ENCODE results near the gene AKAP13.

The AKAP13 gene

DNA sequence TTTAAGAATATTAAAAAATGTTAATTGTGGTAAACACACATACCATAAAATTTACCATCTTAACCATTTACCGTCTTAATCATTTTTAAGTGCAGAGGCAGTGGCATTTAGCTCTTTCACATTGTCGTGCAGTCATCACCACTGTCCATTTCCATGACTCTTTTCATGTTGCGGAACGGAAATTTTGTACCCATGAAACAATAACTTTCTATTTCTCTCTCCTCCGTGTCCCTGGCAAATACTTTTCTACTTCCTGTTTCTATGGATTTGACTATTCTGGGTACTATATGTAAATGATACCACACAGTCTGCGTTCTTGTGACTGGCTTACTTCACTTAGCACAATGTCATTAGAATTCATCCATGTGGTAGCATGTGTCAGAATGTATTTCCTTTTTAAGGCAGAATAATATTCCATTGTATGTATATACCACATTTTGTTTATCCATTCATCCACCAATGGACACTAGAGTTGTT lies 27.9 kb downstream of the AKAP13 start:
- Histone ChIP-seq H3K36me3 (no peaks in the 10 kb centered on the region), H3K4me1 (ENCODE audit: control insufficient read depth in 1 of 2, insufficient read depth in 1 of 2, low read depth in 1 of 2, low read length in 1 of 2) (peaks cover 0 to 3% of the 10 kb centered on the region in 2 experiments), H3K27me3 (no peaks in the 10 kb centered on the region), H3K9me3 (no peaks in the 10 kb centered on the region), H3K4me3 (ENCODE audit: low read depth in 1 of 2, low read length in 1 of 2) (no peak overlapping the region), H3K27ac (no peak overlapping the region)
- TF ChIP-seq, protein P1, sequence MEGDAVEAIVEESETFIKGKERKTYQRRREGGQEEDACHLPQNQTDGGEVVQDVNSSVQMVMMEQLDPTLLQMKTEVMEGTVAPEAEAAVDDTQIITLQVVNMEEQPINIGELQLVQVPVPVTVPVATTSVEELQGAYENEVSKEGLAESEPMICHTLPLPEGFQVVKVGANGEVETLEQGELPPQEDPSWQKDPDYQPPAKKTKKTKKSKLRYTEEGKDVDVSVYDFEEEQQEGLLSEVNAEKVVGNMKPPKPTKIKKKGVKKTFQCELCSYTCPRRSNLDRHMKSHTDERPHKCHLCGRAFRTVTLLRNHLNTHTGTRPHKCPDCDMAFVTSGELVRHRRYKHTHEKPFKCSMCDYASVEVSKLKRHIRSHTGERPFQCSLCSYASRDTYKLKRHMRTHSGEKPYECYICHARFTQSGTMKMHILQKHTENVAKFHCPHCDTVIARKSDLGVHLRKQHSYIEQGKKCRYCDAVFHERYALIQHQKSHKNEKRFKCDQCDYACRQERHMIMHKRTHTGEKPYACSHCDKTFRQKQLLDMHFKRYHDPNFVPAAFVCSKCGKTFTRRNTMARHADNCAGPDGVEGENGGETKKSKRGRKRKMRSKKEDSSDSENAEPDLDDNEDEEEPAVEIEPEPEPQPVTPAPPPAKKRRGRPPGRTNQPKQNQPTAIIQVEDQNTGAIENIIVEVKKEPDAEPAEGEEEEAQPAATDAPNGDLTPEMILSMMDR (IDR thresholded peaks at IDR 0.05): no peak

DNA sequence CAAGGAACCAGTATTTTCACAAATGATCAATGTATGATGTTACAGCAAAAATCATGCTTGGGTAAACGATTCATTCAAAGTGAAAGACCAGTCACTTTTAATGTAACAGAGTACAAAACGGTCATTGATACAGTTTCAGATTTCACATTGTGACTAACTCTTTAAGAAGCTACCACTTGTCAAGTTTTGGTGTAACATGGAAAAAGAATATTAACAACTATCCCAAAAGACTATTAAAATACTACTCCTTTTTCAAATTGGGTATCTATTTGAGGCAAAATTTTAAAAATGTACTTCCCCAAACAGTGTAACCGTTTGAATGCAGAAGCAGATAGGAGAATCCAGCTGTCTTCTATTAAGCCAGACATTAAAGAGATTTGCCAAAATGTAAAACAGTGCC lies 31.7 kb downstream of the AKAP13 start:
- no peaks in the 10 kb centered on the region for H3K9me3 ChIP-seq
- peaks cover 0 to 8% of the 10 kb centered on the region in 2 experiments for H3K4me1 ChIP-seq (ENCODE audit: control insufficient read depth in 1 of 2, insufficient read depth in 1 of 2, low read depth in 1 of 2, low read length in 1 of 2)
- no peaks in the 10 kb centered on the region for H3K27me3 ChIP-seq
- no peak overlapping the region for H3K27ac ChIP-seq
- H3K4me3 ChIP-seq (ENCODE audit: low read depth in 1 of 2, low read length in 1 of 2): no peak overlapping the region
- TF ChIP-seq, protein P1 (IDR thresholded peaks at IDR 0.05): no peak
- no peaks in the 10 kb centered on the region for H3K36me3 ChIP-seq

DNA sequence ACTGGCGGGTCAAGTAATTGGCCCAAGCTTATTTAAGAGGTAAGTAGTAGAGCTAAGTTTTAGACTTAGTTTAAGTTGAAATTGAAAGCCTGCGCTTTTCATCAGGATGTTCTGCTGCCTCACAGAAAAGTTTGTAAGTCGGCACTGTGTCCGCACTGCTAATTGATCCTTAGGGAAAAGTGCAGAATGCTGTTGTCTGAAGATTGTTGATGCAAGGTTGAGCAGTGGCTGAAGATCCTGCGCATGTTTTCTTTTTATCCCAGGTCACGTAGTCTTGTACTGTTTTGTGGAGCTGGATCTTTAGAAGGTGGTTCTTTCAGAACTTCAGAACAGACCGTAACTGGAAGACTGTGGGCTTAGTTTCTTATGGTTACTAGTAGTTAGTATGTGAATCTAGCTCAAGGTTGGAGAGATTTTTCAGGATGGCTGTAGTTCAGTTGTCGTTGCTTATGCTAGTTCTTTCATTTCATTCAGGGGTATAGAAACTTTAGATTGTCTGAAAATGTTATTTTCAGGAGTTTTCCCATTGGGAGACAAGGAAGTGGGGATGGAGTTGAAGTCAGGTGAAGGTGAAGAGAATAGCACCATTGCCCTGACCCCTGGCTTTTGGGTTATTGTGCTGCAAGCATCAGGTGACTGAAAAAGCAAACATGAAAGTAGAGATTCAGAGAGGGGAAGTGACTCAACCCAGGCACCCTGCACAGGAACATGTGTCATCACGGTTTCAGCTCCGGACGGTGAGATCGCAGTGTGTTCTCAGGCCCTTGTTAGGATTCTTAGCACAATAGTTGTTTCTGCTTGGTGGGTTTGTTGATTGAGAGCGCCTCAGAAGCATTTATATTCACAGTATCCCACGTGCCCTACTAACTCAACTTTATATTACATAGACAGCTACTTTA lies 32.8 kb downstream of the AKAP13 start:
- no peak overlapping the region for H3K4me3 ChIP-seq (ENCODE audit: low read depth in 1 of 2, low read length in 1 of 2)
- H3K4me1 ChIP-seq (ENCODE audit: control insufficient read depth in 1 of 2, insufficient read depth in 1 of 2, low read depth in 1 of 2, low read length in 1 of 2): peaks cover 0 to 8% of the 10 kb centered on the region in 2 experiments
- TF ChIP-seq, protein P1 (IDR thresholded peaks at IDR 0.05): no peak
- H3K27ac ChIP-seq: no peak overlapping the region
- no peaks in the 10 kb centered on the region for H3K36me3 ChIP-seq
- no peaks in the 10 kb centered on the region for H3K9me3 ChIP-seq
- no peaks in the 10 kb centered on the region for H3K27me3 ChIP-seq

DNA sequence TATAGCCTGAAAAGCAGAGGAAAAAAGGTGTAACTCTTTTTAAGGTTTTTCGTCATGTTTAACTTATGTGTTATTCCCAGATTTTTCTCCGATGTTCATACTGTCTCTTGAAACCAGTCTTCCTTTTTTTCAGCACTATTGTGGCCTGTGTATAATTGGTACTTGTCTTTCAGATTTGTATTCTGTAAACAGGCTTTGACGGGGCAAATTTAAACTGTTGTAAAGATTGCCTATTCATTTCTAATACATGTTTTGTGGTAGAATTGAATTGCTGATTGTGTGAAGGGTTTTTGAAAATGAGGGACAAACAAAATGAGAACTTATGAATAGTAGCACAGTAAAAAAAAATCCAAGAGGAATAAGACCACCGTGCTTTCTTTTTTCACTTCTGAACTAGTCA lies 33.6 kb downstream of the AKAP13 start:
- Histone ChIP-seq H3K36me3 (no peaks in the 10 kb centered on the region), H3K27me3 (no peaks in the 10 kb centered on the region), H3K9me3 (no peaks in the 10 kb centered on the region), H3K27ac (no peak overlapping the region), H3K4me1 (ENCODE audit: control insufficient read depth in 1 of 2, insufficient read depth in 1 of 2, low read depth in 1 of 2, low read length in 1 of 2) (peaks cover 0 to 8% of the 10 kb centered on the region in 2 experiments), H3K4me3 (ENCODE audit: low read depth in 1 of 2, low read length in 1 of 2) (no peak overlapping the region)
- TF ChIP-seq, protein P1 (IDR thresholded peaks at IDR 0.05): no peak

DNA sequence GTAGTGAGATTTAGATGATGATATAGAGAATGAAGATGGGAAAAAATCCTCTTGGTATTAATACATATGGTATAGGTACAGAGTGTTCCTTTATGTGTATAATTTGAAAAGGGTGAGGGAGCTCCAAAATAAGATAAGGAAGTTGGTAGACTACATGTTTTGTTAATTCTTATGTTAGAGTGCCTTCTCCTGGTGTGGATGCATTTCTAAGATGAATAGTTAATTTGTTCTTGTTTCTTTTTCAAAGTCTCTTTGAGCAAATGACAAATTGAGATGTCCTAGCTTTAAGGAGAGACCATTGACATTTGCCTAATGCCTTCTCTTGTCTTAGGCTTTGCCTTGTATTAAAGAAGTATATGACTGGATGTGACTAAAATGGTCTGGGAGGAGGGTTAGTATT lies 34.1 kb downstream of the AKAP13 start:
- no peaks in the 10 kb centered on the region for H3K36me3 ChIP-seq
- H3K9me3 ChIP-seq: no peaks in the 10 kb centered on the region
- no peak overlapping the region for H3K4me3 ChIP-seq (ENCODE audit: low read depth in 1 of 2, low read length in 1 of 2)
- H3K4me1 ChIP-seq (ENCODE audit: control insufficient read depth in 1 of 2, insufficient read depth in 1 of 2, low read depth in 1 of 2, low read length in 1 of 2): peaks cover 0 to 8% of the 10 kb centered on the region in 2 experiments
- TF ChIP-seq, protein P1 (IDR thresholded peaks at IDR 0.05): no peak
- no peaks in the 10 kb centered on the region for H3K27me3 ChIP-seq
- H3K27ac ChIP-seq: no peak overlapping the region
